K562 (cell line): ENCODE results near the gene CRIP1.

Source experiments
- MAZ ChIP-seq, 2 experiments: fragments of 450-650 bp in 1 of 2; sonication (generic) in 1 of 2; formaldehyde crosslinking; IDR thresholded peaks in 1 of 2; conservative IDR thresholded peaks in 1 of 2; 2 replicates each; pipeline versions ENCODE4 v1.4.0 to v1.5.0; 2020; ENCODE audit warnings: mild to moderate bottlenecking in 1 of 2, missing genetic modification reagents in 1 of 2
- RCOR1 ChIP-seq, 2 experiments: IDR thresholded peaks; 2 replicates each; pipeline ENCODE4 v1.6.1; 2012; ENCODE audit warnings: low read depth in 2 of 2, low read length in 2 of 2, borderline replicate concordance in 1 of 2, improper control_type of control experiment in 1 of 2
- TBP ChIP-seq: optimal IDR thresholded peaks from 2 replicates; pipeline ENCODE3; 2011; ENCODE audit warnings: low read depth, low read length, improper control_type of control experiment
- TCF7L2 ChIP-seq: fragments of 150-350 bp; IDR thresholded peaks from 2 replicates; pipeline ENCODE4 v1.6.1; 2016; ENCODE audit warnings: low read depth, mild to moderate bottlenecking, low read length, moderate library complexity
- ZNF589 ChIP-seq: fragments of 200-800 bp; sonication (Bioruptor generic); IDR thresholded peaks from 2 replicates; pipeline ENCODE4 v1.6.1; 2016; ENCODE audit warnings: low read depth, missing genetic modification characterization, missing compliant biosample characterization
- ZNF717 ChIP-seq: fragments of 250-450 bp; sonication (Bioruptor Pico); IDR thresholded peaks from 2 replicates; pipeline ENCODE4 v1.5.0; 2021
- ZNF785 ChIP-seq: fragments of 250-450 bp; sonication (Bioruptor Pico); IDR thresholded peaks from 2 replicates; pipeline ENCODE4 v1.4.0; 2020; ENCODE audit warnings: mild to moderate bottlenecking

DNA sequence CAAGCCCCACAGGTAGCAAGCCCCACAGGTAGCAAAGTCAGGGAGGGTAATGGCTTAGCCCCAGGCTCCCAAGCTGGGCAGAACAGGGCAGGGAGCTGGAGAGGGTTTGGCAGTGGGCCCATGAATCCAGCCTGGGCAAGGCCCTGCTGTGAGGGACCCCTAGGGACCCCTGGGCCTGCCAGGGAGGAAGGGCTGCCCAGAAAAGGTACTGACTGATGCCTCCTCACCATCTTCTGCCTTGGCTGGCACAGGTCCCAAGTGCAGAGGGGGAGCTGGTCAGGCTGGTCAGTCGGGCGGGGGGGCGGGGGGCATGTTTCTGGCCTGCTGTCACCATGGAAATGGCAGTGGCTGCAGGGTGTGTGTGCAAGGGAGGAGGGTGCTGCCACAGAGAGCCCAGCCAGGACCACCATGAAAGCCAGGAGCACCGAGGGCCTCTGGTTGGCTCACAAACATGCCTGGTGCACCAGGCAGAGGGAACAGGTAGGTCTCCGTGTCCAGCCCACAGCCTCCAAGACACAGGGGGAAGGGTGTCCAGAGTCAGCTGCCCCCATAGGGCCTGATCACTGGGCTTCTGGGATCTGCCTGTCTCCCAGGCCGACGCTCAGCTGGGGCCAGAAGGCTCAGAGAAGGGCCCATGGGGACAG lies 13.5 kb upstream of the CRIP1 start:
- no peak for TF ChIP-seq ZNF785
- TF ChIP-seq ZNF589 (CRISPR knock-in tag): no peak
- TF ChIP-seq RCOR1 (IDR thresholded peaks at IDR 0.05; ENCODE audit: borderline replicate concordance in 1 of 2, low read depth in 2 of 2, low read length in 2 of 2): no peak
- no peak for TF ChIP-seq MAZ (CRISPR knock-in tag; conservative IDR thresholded peaks at IDR 0.05 in 1 of 2, IDR thresholded peaks at IDR 0.05 in 1 of 2)
- TF ChIP-seq TBP: no peak
- TF ChIP-seq ZNF717 (CRISPR knock-in tag): no peak
- no peak for TF ChIP-seq TCF7L2
